WTC11 (cell line): ENCODE measurements around the gene TANGO2. TPM values are rescaled to one million over a fixed set of nuclear protein-coding genes. Genes with fewer than 3 reads are reported as not detected.
A peak's percentile ranks its signal among the peaks of the same experiment; 100 is the strongest.

ENCODE experiments used
- ATAC-seq: fragments of 200-7000 bp; cut with Tn5 transposase; 2 replicates; pipeline ENCODE4 v1.10.0; 2021; ENCODE audit warnings: mild to moderate bottlenecking, moderate library complexity
- CTCF ChIA-PET: fragments of 300-600 bp; sonication (Branson Sonifier 250); formaldehyde crosslinking; loops from one replicate; lab custom pipeline; 2021; ENCODE audit warnings: antibody characterized with exemption; lab: Charles Lee
- POLR2A ChIA-PET: fragments of 350-600 bp; sonication (Branson Sonifier 250); formaldehyde crosslinking; loops from one replicate; lab custom pipeline; 2021; ENCODE audit warnings: antibody characterized with exemption; lab: Charles Lee
- DNase-seq: peaks from one replicate; pipeline ENCODE4 v3.0.0; 2021; ENCODE audit warnings: low spot score
- H3K27ac Mint-ChIP-seq: 2 replicates; pipeline ENCODE4 v1.8.0; 2021; ENCODE audit warnings: mixed read lengths
- H3K27me3 Mint-ChIP-seq: 2 replicates; pipeline ENCODE4 v1.8.0; 2021; ENCODE audit warnings: low read depth, mild to moderate bottlenecking, moderate library complexity, mixed read lengths
- H3K36me3 Mint-ChIP-seq: 2 replicates; pipeline ENCODE4 v1.8.0; 2021; ENCODE audit warnings: mixed read lengths
- H3K4me1 Mint-ChIP-seq: 2 replicates; pipeline ENCODE4 v1.8.0; 2022; ENCODE audit warnings: mixed read lengths
- H3K4me3 Mint-ChIP-seq: 2 replicates; pipeline ENCODE4 v1.8.0; 2021; ENCODE audit warnings: mild to moderate bottlenecking, moderate library complexity, mixed read lengths
- H3K9me3 Mint-ChIP-seq: 2 replicates; pipeline ENCODE4 v1.8.0; 2021; ENCODE audit warnings: mixed read lengths
- CDX4 ChIP-seq: fragments of 250-450 bp; sonication (Bioruptor Pico); IDR thresholded peaks from 2 replicates; pipeline ENCODE4 v1.9.0; 2021; ENCODE audit warnings: moderate library complexity, mild to moderate bottlenecking, inconsistent platforms, borderline replicate concordance
- E2F1 ChIP-seq: sonication (generic); formaldehyde crosslinking; IDR thresholded peaks from 2 replicates; pipeline ENCODE4 v1.8.0; 2022; ENCODE audit warnings: mild to moderate bottlenecking, missing genetic modification reagents
- ELF4 ChIP-seq: sonication (generic); formaldehyde crosslinking; IDR thresholded peaks from 2 replicates; pipeline ENCODE4 v1.8.1; 2022; ENCODE audit warnings: low read depth, mild to moderate bottlenecking, moderate library complexity, missing genetic modification reagents
- EMX1 ChIP-seq: fragments of 250-450 bp; sonication (Bioruptor Pico); IDR thresholded peaks from 2 replicates; pipeline ENCODE4 v1.8.0; 2021; ENCODE audit warnings: mild to moderate bottlenecking
- ERG ChIP-seq: fragments of 250-450 bp; sonication (Bioruptor Pico); IDR thresholded peaks from 2 replicates; pipeline ENCODE4 v1.8.0; 2021; ENCODE audit warnings: mild to moderate bottlenecking
- IRF1 ChIP-seq: sonication (generic); formaldehyde crosslinking; IDR thresholded peaks from 2 replicates; pipeline ENCODE4 v1.8.0; 2023; ENCODE audit warnings: missing genetic modification reagents
- JAZF1 ChIP-seq: fragments of 250-450 bp; sonication (Bioruptor Pico); IDR thresholded peaks from 2 replicates; pipeline ENCODE4 v1.9.0; 2021; ENCODE audit warnings: moderate library complexity, mild to moderate bottlenecking, inconsistent platforms
- KAT7 ChIP-seq: sonication (generic); formaldehyde crosslinking; IDR thresholded peaks from 2 replicates; pipeline ENCODE4 v1.8.1; 2023; ENCODE audit warnings: missing genetic modification reagents, mild to moderate bottlenecking, borderline replicate concordance
- MXD4 ChIP-seq: fragments of 250-450 bp; sonication (Bioruptor Pico); IDR thresholded peaks from 2 replicates; pipeline ENCODE4 v1.8.0; 2021; ENCODE audit warnings: mild to moderate bottlenecking, moderate library complexity, borderline replicate concordance
- OVOL2 ChIP-seq: fragments of 250-450 bp; sonication (Bioruptor Pico); IDR thresholded peaks from 2 replicates; pipeline ENCODE4 v1.9.0; 2021; ENCODE audit warnings: mild to moderate bottlenecking, borderline replicate concordance
- PRRX2 ChIP-seq: fragments of 250-450 bp; sonication (Bioruptor Pico); IDR thresholded peaks from 2 replicates; pipeline ENCODE4 v1.8.0; 2021; ENCODE audit warnings: mild to moderate bottlenecking
- SMAD4 ChIP-seq: sonication (generic); formaldehyde crosslinking; IDR thresholded peaks from 2 replicates; pipeline ENCODE4 v1.8.0; 2022; ENCODE audit warnings: mild to moderate bottlenecking, missing genetic modification reagents
- ZBTB21 ChIP-seq: sonication (generic); formaldehyde crosslinking; IDR thresholded peaks from 2 replicates; pipeline ENCODE4 v1.8.1; 2023; ENCODE audit warnings: mild to moderate bottlenecking, missing genetic modification reagents, borderline replicate concordance
- ZBTB43 ChIP-seq: sonication (generic); formaldehyde crosslinking; IDR thresholded peaks from 2 replicates; pipeline ENCODE4 v1.8.1; 2023; ENCODE audit warnings: mild to moderate bottlenecking, missing genetic modification reagents
- ZMAT4 ChIP-seq: fragments of 250-450 bp; sonication (Bioruptor Pico); IDR thresholded peaks from 2 replicates; pipeline ENCODE4 v1.9.0; 2021; ENCODE audit warnings: mild to moderate bottlenecking
- ZNF263 ChIP-seq: sonication (generic); formaldehyde crosslinking; IDR thresholded peaks from 2 replicates; pipeline ENCODE4 v1.8.1; 2022; ENCODE audit warnings: low read depth, mild to moderate bottlenecking, moderate library complexity, missing genetic modification reagents
- ZNF671 ChIP-seq: fragments of 250-450 bp; sonication (Bioruptor Pico); IDR thresholded peaks from 2 replicates; pipeline ENCODE4 v1.8.0; 2021; ENCODE audit warnings: mild to moderate bottlenecking
- total RNA-seq: library from RNA; stranded (reverse); gene quantifications from 3 replicates; pipeline ENCODE4 v1.2.3, GENCODE V29; 2021

Gene TANGO2
- total RNA-seq, 1 experiment from 2014 or later: 14.8 TPM

GRCh38 chr22:19984201-19984753 is 36.6 kb upstream of the TANGO2 start (continued):
- TF ChIP-seq ZBTB43 (CRISPR knock-in tag) (no peak), IRF1 (CRISPR knock-in tag) (no peak), EMX1 (CRISPR knock-in tag) (no peak)

- CTCF ChIA-PET: interaction anchor here (1.4 to 1.9 kb wide), 3 partner anchors 15 to 28 kb away, joined by 3 to 8 read pairs (median 8); no protein-coding TSS in a partner anchor
- Mint-ChIP-seq H3K36me3 (peaks cover 2% of the 10 kb centered on the region; the same call in 1 of the 2 replicates), H3K4me3 (peak overlapping the region; percentile 30; the same call in 1 of the 2 replicates), H3K27ac (no peak overlapping the region), H3K4me1 (peaks cover 5% of the 10 kb centered on the region; the same call in 1 of the 2 replicates), H3K9me3 (no peaks in the 10 kb centered on the region), H3K27me3 (no peaks in the 10 kb centered on the region)
- no peak for TF ChIP-seq MXD4 (CRISPR knock-in tag)
- TF ChIP-seq JAZF1 (CRISPR knock-in tag): no peak
- TF ChIP-seq SMAD4 (CRISPR knock-in tag): no peak
- no peak for TF ChIP-seq ZBTB21 (CRISPR knock-in tag)
- TF ChIP-seq ELF4 (CRISPR knock-in tag): no peak
- no peak for TF ChIP-seq ERG (CRISPR knock-in tag)
- TF ChIP-seq KAT7: no peak
- no peak for TF ChIP-seq OVOL2 (CRISPR knock-in tag)
- TF ChIP-seq E2F1 (CRISPR knock-in tag): no peak
- no peak for TF ChIP-seq ZNF671 (CRISPR knock-in tag)
- no peak for TF ChIP-seq ZNF263 (CRISPR knock-in tag)
- no peak for TF ChIP-seq ZMAT4 (CRISPR knock-in tag)
- no peak for TF ChIP-seq CDX4
- no peak for TF ChIP-seq PRRX2 (CRISPR knock-in tag)
- no peak for ATAC-seq
- no peak for DNase-seq
- POLR2A ChIA-PET: no interaction called here
Observed at GRCh38 chr22:19984851-19985811, 35.8 kb upstream of the TANGO2 start.
